SK-N-SH (cell line): ENCODE results near the gene NHS. TPM values are rescaled to one million over a fixed set of nuclear protein-coding genes. Genes with fewer than 3 reads are reported as not detected.

ENCODE experiments used
- CTCF ChIA-PET: fragments of 300-600, 350-600 bp; formaldehyde crosslinking; extraction: SDS; loops from one replicate; lab custom pipeline; 2021; lab: Yijun Ruan, JAX
- POLR2A ChIA-PET: fragments of 350-600 bp; sonication (Branson Sonifier 250); formaldehyde crosslinking; extraction: SDS; loops from one replicate; lab custom pipeline; 2020; ENCODE audit warnings: antibody characterized with exemption, inconsistent platforms; lab: Yijun Ruan, JAX
- DNase-seq: peaks from one replicate; pipeline ENCODE4 v3.0.0; 2012
- H2AFZ ChIP-seq: fragments of 200-600 bp; sonication (generic); 2 replicates; pipeline ENCODE4 v1.8.1; 2016; ENCODE audit warnings: antibody characterized with exemption, mild to moderate bottlenecking, low read depth
- H3F3A ChIP-seq: fragments of 200-600 bp; sonication (generic); replicated peaks from 2 replicates; pipeline ENCODE3; 2016; ENCODE audit warnings: antibody characterized with exemption, mild to moderate bottlenecking; ENCODE audit not compliant: insufficient read depth
- H3K27ac ChIP-seq, 2 experiments: fragments of 200-500 bp in 1 of 2; fragments of 200-600 bp in 1 of 2; sonication (Bioruptor generic) in 1 of 2; sonication (generic), shearing (Covaris generic) in 1 of 2; 2 replicates each; pipeline versions ENCODE4 v1.5.1 to v1.6.1; 2014 to 2016; ENCODE audit warnings: low read depth in 2 of 2, inconsistent platforms in 1 of 2, low read length in 1 of 2, mild to moderate bottlenecking in 1 of 2, mixed read lengths in 1 of 2
- H3K27me3 ChIP-seq: fragments of 200-600 bp; sonication (generic), shearing (Covaris generic); 2 replicates; pipeline ENCODE4 v1.6.1; 2016; ENCODE audit warnings: mixed run types; ENCODE audit not compliant: insufficient read depth
- H3K36me3 ChIP-seq, 2 experiments: fragments of 200-500 bp in 1 of 2; fragments of 200-600 bp in 1 of 2; sonication (Bioruptor generic) in 1 of 2; sonication (generic) in 1 of 2; replicated peaks in 1 of 2; 2 replicates each; pipeline versions ENCODE3 to v1.5.1; 2014 to 2016; ENCODE audit warnings: low read length in 1 of 2, mild to moderate bottlenecking in 1 of 2; ENCODE audit not compliant: insufficient read depth in 2 of 2, control insufficient read depth in 1 of 2
- H3K4me1 ChIP-seq, 2 experiments: fragments of 200-500 bp in 1 of 2; fragments of 200-600 bp in 1 of 2; sonication (Bioruptor generic) in 1 of 2; sonication (generic), shearing (Covaris generic) in 1 of 2; 2 replicates each; pipeline versions ENCODE4 v1.5.1 to v1.6.1; 2014 to 2016; ENCODE audit warnings: low read depth in 1 of 2, low read length in 1 of 2, mixed run types in 1 of 2; ENCODE audit not compliant: insufficient read depth in 2 of 2, control insufficient read depth in 1 of 2
- H3K4me2 ChIP-seq: fragments of 200-600 bp; sonication (generic), shearing (Covaris generic); 2 replicates; pipeline ENCODE4 v1.6.1; 2017; ENCODE audit warnings: mixed run types
- H3K4me3 ChIP-seq, 2 experiments: fragments of 200-500 bp in 1 of 2; fragments of 200-600 bp in 1 of 2; sonication (Bioruptor generic) in 1 of 2; sonication (generic), shearing (Covaris generic) in 1 of 2; 2 replicates each; pipeline versions ENCODE4 v1.5.1 to v1.8.1; 2014 to 2016; ENCODE audit warnings: low read depth in 2 of 2, inconsistent platforms in 1 of 2, low read length in 1 of 2, mild to moderate bottlenecking in 1 of 2, mixed read lengths in 1 of 2, moderate library complexity in 1 of 2
- H3K79me2 ChIP-seq: fragments of 200-600 bp; sonication (generic); 2 replicates; pipeline ENCODE4 v1.8.1; 2017; ENCODE audit warnings: mild to moderate bottlenecking; ENCODE audit not compliant: insufficient read depth
- H3K9ac ChIP-seq: fragments of 200-600 bp; sonication (generic); 2 replicates; pipeline ENCODE4 v1.6.1; 2017; ENCODE audit warnings: mixed run types
- H3K9me2 ChIP-seq: fragments of 200-600 bp; sonication (generic); 2 replicates; pipeline ENCODE4 v1.6.1; 2017; ENCODE audit warnings: mixed run types
- H3K9me3 ChIP-seq: fragments of 200-600 bp; sonication (generic); 2 replicates; pipeline ENCODE4 v1.6.1; 2017; ENCODE audit warnings: mixed run types, mild to moderate bottlenecking, moderate library complexity
- H4K20me1 ChIP-seq: fragments of 200-600 bp; sonication (generic); 2 replicates; pipeline ENCODE4 v1.6.1; 2017; ENCODE audit warnings: mild to moderate bottlenecking, mixed run types; ENCODE audit not compliant: insufficient read depth
- ELF1 ChIP-seq: IDR thresholded peaks from 2 replicates; pipeline ENCODE4 v1.4.0; 2012
- FOXJ3 ChIP-seq: sonication (generic); formaldehyde crosslinking; IDR thresholded peaks from 2 replicates; pipeline ENCODE4 v1.5.1; 2020; ENCODE audit warnings: mild to moderate bottlenecking, missing genetic modification reagents
- JUND ChIP-seq: IDR thresholded peaks from 2 replicates; pipeline ENCODE4 v1.4.0; 2012
- MXI1 ChIP-seq: IDR thresholded peaks from 2 replicates; pipeline ENCODE4 v1.6.1; 2012; ENCODE audit warnings: mild to moderate bottlenecking, low read depth, low read length, improper control_type of control experiment
- POLR2AphosphoS5 ChIP-seq: IDR thresholded peaks from 2 replicates; pipeline ENCODE4 v1.6.1; 2012; ENCODE audit warnings: low read depth, low read length
- SIN3A ChIP-seq: IDR thresholded peaks from 2 replicates; pipeline ENCODE4 v1.6.1; 2012; ENCODE audit warnings: low read depth, mild to moderate bottlenecking, low read length, moderate library complexity, borderline replicate concordance
- SMC3 ChIP-seq: IDR thresholded peaks from 2 replicates; pipeline ENCODE4 v1.6.1; 2012; ENCODE audit warnings: low read depth, low read length, improper control_type of control experiment
- TCF12 ChIP-seq: IDR thresholded peaks from 2 replicates; pipeline ENCODE4 v1.4.0; 2012
- WGBS: methylation state at CpG from one replicate; pipeline ENCODE4 v1.1.6; 2017; ENCODE audit warnings: low lambda C conversion rate; 5-methylcytosine and 5-hydroxymethylcytosine counted together
- polyA plus RNA-seq, 3 experiments: library from polyadenylated mRNA; depleted of rRNA; stranded (reverse); fragments of >200 nt; gene quantifications; 2 replicates each; pipeline ENCODE4 v1.2.3, GENCODE V29; 2012
- TF ChIP-seq, protein P1 (sequence below): IDR thresholded peaks from 2 replicates; pipeline ENCODE4 v1.6.1; 2012; ENCODE audit warnings: mild to moderate bottlenecking, low read depth, low read length, moderate library complexity

NHS gene
- polyA plus RNA-seq, 1 of the 3 experiments (the other 2 are of a cell fraction): 1.0 TPM

DNA sequence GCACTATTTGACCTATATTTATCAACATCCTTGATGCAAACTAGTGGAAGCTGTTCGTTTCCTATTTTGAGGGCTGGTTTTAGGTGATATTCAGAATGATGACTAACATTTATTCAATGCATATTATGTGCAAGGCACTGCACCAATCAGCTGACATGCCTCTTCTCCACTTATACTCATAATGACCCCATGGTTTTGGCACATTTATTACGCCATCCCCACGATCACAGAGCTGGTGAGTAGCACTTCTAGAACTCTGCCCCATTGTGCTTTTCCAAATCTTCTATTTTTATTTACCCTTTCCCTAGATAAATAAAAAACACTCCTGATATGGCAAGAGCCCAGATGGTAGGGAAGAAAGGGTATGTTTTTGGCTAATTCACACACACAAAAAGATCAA lies 375.4 kb downstream of the NHS start:
- Histone ChIP-seq H3K9me2 (no peaks in the 10 kb centered on the region), H3K4me1 (no peaks in the 10 kb centered on the region), H3F3A (no peaks in the 10 kb centered on the region), H3K4me3 (no peak overlapping the region), H3K27me3 (no peaks in the 10 kb centered on the region), H3K27ac (no peak overlapping the region), H3K79me2 (no peaks in the 10 kb centered on the region), H3K9me3 (no peaks in the 10 kb centered on the region), H2AFZ (no peak overlapping the region), H3K36me3 (peaks cover 7 to 12% of the 10 kb centered on the region in 2 experiments), H3K9ac (no peak overlapping the region), H4K20me1 (no peaks in the 10 kb centered on the region), H3K4me2 (no peak overlapping the region)
- TF ChIP-seq POLR2AphosphoS5: no peak
- no peak for DNase-seq
- CTCF ChIA-PET: interaction anchor here (0.9 to 1.2 kb wide), 3 partner anchors 12 to 490 kb away, joined by 3 to 5 read pairs (median 4); no protein-coding TSS in a partner anchor
- WGBS: 43% methylated on average over 3 of the region's 3 CpGs
- POLR2A ChIA-PET: no interaction called here

DNA sequence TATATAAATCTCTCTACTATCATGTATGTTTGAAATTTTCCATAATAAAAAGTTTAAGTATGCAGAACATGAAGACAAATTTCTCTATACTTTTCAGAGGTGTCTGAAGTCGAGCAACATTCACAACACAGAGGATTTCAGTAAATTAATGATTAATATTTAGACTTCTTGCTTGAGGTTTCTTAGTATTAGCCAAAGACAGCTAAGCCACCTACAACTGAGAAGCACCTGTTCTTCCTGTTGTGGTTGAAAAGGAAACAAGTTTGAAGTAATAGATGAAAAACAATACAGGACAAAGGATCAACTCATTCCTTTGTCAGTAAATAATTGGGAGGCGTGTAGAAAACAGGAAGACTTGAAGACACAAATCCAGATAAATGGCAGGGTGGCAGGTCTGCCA lies 383.4 kb downstream of the NHS start:
- ChIA-PET CTCF (no interaction called here), POLR2A (no interaction called here)
- no peak for DNase-seq
- 13% methylated on average over 2 of the region's 2 CpGs for WGBS
- Histone ChIP-seq H3K9ac (no peak overlapping the region), H3K36me3 (peaks cover 2 to 3% of the 10 kb centered on the region in 2 experiments), H3K4me1 (no peaks in the 10 kb centered on the region), H3K27me3 (no peaks in the 10 kb centered on the region; the same call in 1 of the 2 replicates), H3K27ac (no peak overlapping the region), H3K9me3 (no peaks in the 10 kb centered on the region), H2AFZ (no peak overlapping the region), H4K20me1 (no peaks in the 10 kb centered on the region), H3K4me2 (no peak overlapping the region), H3K9me2 (no peaks in the 10 kb centered on the region), H3K79me2 (no peaks in the 10 kb centered on the region), H3F3A (no peaks in the 10 kb centered on the region), H3K4me3 (no peak overlapping the region)
- no peak for TF ChIP-seq FOXJ3 (CRISPR knock-in tag)
- TF ChIP-seq TCF12: no peak
- no peak for TF ChIP-seq ELF1
- no peak for TF ChIP-seq MXI1
- TF ChIP-seq JUND: no peak
- TF ChIP-seq, protein P1, sequence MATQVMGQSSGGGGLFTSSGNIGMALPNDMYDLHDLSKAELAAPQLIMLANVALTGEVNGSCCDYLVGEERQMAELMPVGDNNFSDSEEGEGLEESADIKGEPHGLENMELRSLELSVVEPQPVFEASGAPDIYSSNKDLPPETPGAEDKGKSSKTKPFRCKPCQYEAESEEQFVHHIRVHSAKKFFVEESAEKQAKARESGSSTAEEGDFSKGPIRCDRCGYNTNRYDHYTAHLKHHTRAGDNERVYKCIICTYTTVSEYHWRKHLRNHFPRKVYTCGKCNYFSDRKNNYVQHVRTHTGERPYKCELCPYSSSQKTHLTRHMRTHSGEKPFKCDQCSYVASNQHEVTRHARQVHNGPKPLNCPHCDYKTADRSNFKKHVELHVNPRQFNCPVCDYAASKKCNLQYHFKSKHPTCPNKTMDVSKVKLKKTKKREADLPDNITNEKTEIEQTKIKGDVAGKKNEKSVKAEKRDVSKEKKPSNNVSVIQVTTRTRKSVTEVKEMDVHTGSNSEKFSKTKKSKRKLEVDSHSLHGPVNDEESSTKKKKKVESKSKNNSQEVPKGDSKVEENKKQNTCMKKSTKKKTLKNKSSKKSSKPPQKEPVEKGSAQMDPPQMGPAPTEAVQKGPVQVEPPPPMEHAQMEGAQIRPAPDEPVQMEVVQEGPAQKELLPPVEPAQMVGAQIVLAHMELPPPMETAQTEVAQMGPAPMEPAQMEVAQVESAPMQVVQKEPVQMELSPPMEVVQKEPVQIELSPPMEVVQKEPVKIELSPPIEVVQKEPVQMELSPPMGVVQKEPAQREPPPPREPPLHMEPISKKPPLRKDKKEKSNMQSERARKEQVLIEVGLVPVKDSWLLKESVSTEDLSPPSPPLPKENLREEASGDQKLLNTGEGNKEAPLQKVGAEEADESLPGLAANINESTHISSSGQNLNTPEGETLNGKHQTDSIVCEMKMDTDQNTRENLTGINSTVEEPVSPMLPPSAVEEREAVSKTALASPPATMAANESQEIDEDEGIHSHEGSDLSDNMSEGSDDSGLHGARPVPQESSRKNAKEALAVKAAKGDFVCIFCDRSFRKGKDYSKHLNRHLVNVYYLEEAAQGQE: no peak

DNA sequence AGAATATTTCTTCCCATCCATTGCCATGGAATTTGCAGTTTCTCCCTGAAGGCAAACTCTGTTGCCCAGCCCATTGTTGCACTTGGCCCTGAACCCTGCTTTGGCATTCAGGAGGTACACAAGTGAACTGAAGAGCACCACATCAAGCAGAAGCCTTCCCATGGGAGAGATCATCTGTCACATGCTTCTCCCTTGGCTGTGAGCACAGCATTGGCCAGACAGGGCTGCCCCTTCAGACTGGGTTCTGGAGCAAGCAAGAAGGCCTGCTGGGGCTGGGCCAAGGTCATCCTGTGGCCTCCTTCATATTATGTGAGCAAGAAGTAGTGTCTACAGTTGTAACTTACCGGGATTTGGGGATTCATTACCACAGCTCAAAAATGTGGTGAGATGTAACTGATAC lies 385.0 kb downstream of the NHS start:
- ChIA-PET CTCF (no interaction called here), POLR2A (no interaction called here)
- no peaks in the 10 kb centered on the region for H3K9me3 ChIP-seq
- no peak overlapping the region for H3K9ac ChIP-seq
- no peaks in the 10 kb centered on the region for H3K79me2 ChIP-seq
- H2AFZ ChIP-seq: no peak overlapping the region
- no peaks in the 10 kb centered on the region for H3K36me3 ChIP-seq
- no peaks in the 10 kb centered on the region for H4K20me1 ChIP-seq
- 63% methylated on average over 1 of the region's 1 CpG for WGBS
- H3K27ac ChIP-seq: no peak overlapping the region
- TF ChIP-seq SMC3: no peak
- TF ChIP-seq SIN3A: no peak
- TF ChIP-seq, all 33 proteins: peak for 0
- H3K4me1 ChIP-seq: no peaks in the 10 kb centered on the region
- no peaks in the 10 kb centered on the region for H3K9me2 ChIP-seq
- H3K27me3 ChIP-seq: peaks cover 8% of the 10 kb centered on the region
- H3K4me3 ChIP-seq: no peak overlapping the region
- no peak overlapping the region for H3K4me2 ChIP-seq
- H3F3A ChIP-seq: no peaks in the 10 kb centered on the region
- DNase-seq: no peak
